ENCODE data around the gene SLC25A18. TPM values are rescaled to one million over a fixed set of nuclear protein-coding genes. Genes with fewer than 3 reads are reported as not detected.
A peak's percentile ranks its signal among the peaks of the same experiment; 100 is the strongest.

Gene SLC25A18
- total RNA-seq, 2 experiments from 2014 or later, result not detected

DNA sequence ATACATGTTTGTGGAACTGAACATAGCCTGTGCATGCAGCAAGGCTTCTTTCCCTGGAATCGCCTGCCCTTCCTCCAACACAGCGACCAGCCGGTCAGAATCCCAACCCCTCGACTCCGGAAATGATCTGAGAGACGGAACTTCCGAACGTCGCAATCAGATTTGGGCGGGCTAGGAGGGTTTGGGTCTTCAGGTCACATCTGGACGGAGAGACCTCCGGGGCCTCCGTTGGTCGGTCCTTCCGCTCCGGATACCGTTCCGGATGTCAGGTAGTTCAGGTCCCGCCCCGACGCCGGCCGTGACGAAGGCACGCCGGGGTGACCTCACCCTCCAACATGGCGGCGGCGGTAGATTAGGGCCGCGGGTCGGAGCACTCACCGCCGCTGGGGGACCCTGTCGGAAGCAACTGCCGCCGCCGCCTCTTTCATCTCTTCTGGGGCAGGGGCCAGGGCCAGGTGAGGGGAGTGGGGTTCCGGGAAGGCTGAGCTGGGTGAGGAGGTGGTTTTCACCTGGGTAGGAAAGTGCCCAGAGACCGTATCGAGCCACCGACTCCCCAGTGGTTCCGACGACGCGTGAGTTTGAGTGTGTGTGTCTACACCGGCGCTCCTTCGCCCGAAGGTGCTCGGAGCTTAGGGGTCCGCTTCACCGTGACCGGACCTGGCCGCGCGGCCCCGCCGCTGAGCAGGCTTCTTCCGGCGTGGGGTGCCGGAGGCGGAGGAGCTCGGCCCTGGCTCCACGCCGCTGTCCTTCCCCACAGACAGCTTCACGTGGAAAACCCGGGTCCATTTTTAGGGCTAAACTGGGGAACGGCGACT, 75.3 kb downstream of the SLC25A18 start, which contains the start of gene BCL2L13:
TSS of gene BCL2L13 (plus strand) at position 326 of the 815 bp plus-strand sequence. CDS start 16,955 bp downstream, outside the sequence.
- Histone ChIP-seq H3K9me2 (ENCODE audit: insufficient read depth, low read length) (no peaks in the 10 kb centered on the region), H4K20me1 (ENCODE audit: insufficient read depth, low read length) (no peaks in the 10 kb centered on the region), H3K36me3 (ENCODE audit: insufficient read depth, low read length) (peaks cover 11% of the 10 kb centered on the region), H3K79me2 (ENCODE audit: insufficient read depth, low read depth, low read length) (peaks cover 30% of the 10 kb centered on the region), H3K4me1 (ENCODE audit: insufficient read depth, low read length, poor library complexity, severe bottlenecking) (peaks cover 19% of the 10 kb centered on the region), H3K9me3 (ENCODE audit: low read length) (no peaks in the 10 kb centered on the region), H3K4me2 (ENCODE audit: low read length) (peak within 1 kb of the TSS; percentile 88), H3K27ac (ENCODE audit: low read depth, low read length, poor library complexity, severe bottlenecking) (peak within 1 kb of the TSS; percentile 81), H3K4me3 (ENCODE audit: low read depth, low read length, poor library complexity, severe bottlenecking) (peak within 1 kb of the TSS; percentile 81), H2AFZ (ENCODE audit: low read length) (peak within 1 kb of the TSS; percentile 53)
- ChIA-PET POLR2A (interaction anchor here (0.7 to 1.5 kb wide), 8 partner anchors 9 to 143 kb away, joined by 3 to 5 read pairs (median 3); no protein-coding TSS in a partner anchor), CTCF (ENCODE audit: unreplicated experiment) (interaction anchor here (0.5 to 0.9 kb wide), 2 partner anchors 80 to 83 kb away, joined by 3 to 4 read pairs; no protein-coding TSS in a partner anchor)
- intact Hi-C loops (cut with micrococcal nuclease; ENCODE audit: unreplicated experiment), result loop anchor here (1.0 to 10.0 kb wide), 5 partner anchors 44 to 439 kb away; partner anchors contain the start of genes ADA2, BID and PEX26
- DNase-seq (ENCODE audit: low spot score), result peak; percentile 95
- no peak for TF ChIP-seq EZH2phosphoT487 (IDR thresholded peaks at IDR 0.05; ENCODE audit: borderline replicate concordance, low read depth, low read length)
- TF ChIP-seq, protein P1, sequence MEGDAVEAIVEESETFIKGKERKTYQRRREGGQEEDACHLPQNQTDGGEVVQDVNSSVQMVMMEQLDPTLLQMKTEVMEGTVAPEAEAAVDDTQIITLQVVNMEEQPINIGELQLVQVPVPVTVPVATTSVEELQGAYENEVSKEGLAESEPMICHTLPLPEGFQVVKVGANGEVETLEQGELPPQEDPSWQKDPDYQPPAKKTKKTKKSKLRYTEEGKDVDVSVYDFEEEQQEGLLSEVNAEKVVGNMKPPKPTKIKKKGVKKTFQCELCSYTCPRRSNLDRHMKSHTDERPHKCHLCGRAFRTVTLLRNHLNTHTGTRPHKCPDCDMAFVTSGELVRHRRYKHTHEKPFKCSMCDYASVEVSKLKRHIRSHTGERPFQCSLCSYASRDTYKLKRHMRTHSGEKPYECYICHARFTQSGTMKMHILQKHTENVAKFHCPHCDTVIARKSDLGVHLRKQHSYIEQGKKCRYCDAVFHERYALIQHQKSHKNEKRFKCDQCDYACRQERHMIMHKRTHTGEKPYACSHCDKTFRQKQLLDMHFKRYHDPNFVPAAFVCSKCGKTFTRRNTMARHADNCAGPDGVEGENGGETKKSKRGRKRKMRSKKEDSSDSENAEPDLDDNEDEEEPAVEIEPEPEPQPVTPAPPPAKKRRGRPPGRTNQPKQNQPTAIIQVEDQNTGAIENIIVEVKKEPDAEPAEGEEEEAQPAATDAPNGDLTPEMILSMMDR (conservative IDR thresholded peaks at IDR 0.05; ENCODE audit: low read length), result no peak
- TSS peak; percentile 76 for BruUV-seq (replicated peaks)

DNA sequence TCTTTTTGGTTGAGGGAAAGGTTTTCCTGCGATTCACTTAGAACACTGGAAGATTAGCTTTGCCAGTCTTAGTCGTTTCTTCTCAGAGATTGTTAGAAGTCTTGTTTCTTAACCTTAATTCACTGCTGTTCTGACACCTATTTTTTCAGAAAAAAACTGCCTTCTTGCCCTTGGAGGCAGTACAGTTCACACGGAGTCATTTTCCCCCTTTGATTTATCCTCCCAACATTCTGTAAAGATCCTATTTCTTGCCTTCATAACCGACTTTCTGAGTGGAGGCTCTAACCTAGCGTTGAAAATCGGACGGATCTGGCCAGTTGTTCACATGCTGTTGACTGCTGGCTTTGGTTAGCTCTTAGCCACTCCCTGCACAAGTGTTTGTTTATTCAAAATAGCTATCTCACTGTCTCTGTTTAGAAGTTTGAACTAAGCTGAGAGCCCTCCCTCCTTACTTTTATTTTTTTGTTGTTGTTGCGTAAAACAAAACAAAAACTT, 76.0 kb downstream of the SLC25A18 start:
- peaks cover 30% of the 10 kb centered on the region for H3K79me2 ChIP-seq (ENCODE audit: insufficient read depth, low read depth, low read length)
- no peaks in the 10 kb centered on the region for H3K9me2 ChIP-seq (ENCODE audit: insufficient read depth, low read length)
- peak; percentile 63 for DNase-seq (ENCODE audit: low spot score)
- BruUV-seq (replicated peaks), result TSS peak; percentile 93
- H4K20me1 ChIP-seq (ENCODE audit: insufficient read depth, low read length), result no peaks in the 10 kb centered on the region
- H3K4me3 ChIP-seq (ENCODE audit: low read depth, low read length, poor library complexity, severe bottlenecking), result peak overlapping the region; percentile 81
- H3K36me3 ChIP-seq (ENCODE audit: insufficient read depth, low read length), result peaks cover 11% of the 10 kb centered on the region
- intact Hi-C loops (cut with micrococcal nuclease; ENCODE audit: unreplicated experiment), result loop anchor here (2.0 to 10.0 kb wide), 4 partner anchors 80 to 438 kb away; partner anchors contain the start of genes ADA2, BID and PEX26
- H2AFZ ChIP-seq (ENCODE audit: low read length), result peak overlapping the region; percentile 53; the same call in 1 of the 2 replicates
- H3K4me2 ChIP-seq (ENCODE audit: low read length), result peak overlapping the region; percentile 85
- no peaks in the 10 kb centered on the region for H3K9me3 ChIP-seq (ENCODE audit: low read length)
- POLR2A ChIA-PET, result interaction anchor here (0.7 to 1.5 kb wide), 8 partner anchors 10 to 142 kb away, joined by 3 to 5 read pairs (median 3); no protein-coding TSS in a partner anchor
- CTCF ChIA-PET (ENCODE audit: unreplicated experiment), result interaction anchor here (0.5 to 0.9 kb wide), 2 partner anchors 80 to 83 kb away, joined by 3 to 4 read pairs; no protein-coding TSS in a partner anchor
- TF ChIP-seq EZH2phosphoT487 (IDR thresholded peaks at IDR 0.05; ENCODE audit: borderline replicate concordance, low read depth, low read length), result no peak
- TF ChIP-seq, protein P1 (conservative IDR thresholded peaks at IDR 0.05; ENCODE audit: low read length), result no peak
- H3K27ac ChIP-seq (ENCODE audit: low read depth, low read length, poor library complexity, severe bottlenecking), result peak overlapping the region; percentile 81
- peaks cover 19% of the 10 kb centered on the region for H3K4me1 ChIP-seq (ENCODE audit: insufficient read depth, low read length, poor library complexity, severe bottlenecking)

Other genes with a start within 250 kb of the SLC25A18 start
- 0.09 TPM in 1 of 2 replicates, not detected in the other for gene CECR2, start 194.0 kb upstream of the SLC25A18 start, total RNA-seq (2014; rRNA removed; shearing (Covaris generic))
- 0.53 and 0.63 TPM in 2 replicates for gene CECR2, start 194.0 kb upstream of the SLC25A18 start, total RNA-seq (2022)
- gene ATP6V1E1, start 65.3 kb downstream of the SLC25A18 start, total RNA-seq (2014; rRNA removed; shearing (Covaris generic)), result 82.2 and 86.5 TPM in 2 replicates
- 100 and 108 TPM in 2 replicates for gene ATP6V1E1, start 65.3 kb downstream of the SLC25A18 start, total RNA-seq (2022)
- gene BCL2L13, start 75.3 kb downstream of the SLC25A18 start, total RNA-seq (2014; rRNA removed; shearing (Covaris generic)), result 21.7 and 25.2 TPM in 2 replicates
- 38.3 and 41.3 TPM in 2 replicates for gene BCL2L13, start 75.3 kb downstream of the SLC25A18 start, total RNA-seq (2022)
- 59.9 and 87.8 TPM in 2 replicates for gene BID, start 211.0 kb downstream of the SLC25A18 start, total RNA-seq (2014; rRNA removed; shearing (Covaris generic))
- 51.9 and 60.3 TPM in 2 replicates for gene BID, start 211.0 kb downstream of the SLC25A18 start, total RNA-seq (2022)

Measured in OCI-LY7 (cell line).